Sigmoid colon (tissue), 7 donors: Measurements from ENCODE around the gene RBFOX1. TPM values are rescaled to one million over a fixed set of nuclear protein-coding genes. Genes with fewer than 3 reads are reported as not detected.
A peak's percentile ranks its signal among the peaks of the same experiment; 100 is the strongest.

Experiments
- DNase-seq: peaks from one replicate; pipeline ENCODE4 v3.0.0-alpha.2; 2019
- H3K27ac ChIP-seq, 4 donors: fragments of 200-600 bp; sonication (generic); one replicate each; pipeline ENCODE4 v1.5.1; 2016 to 2019; ENCODE audit warnings: mild to moderate bottlenecking in 1 of 4
- H3K27me3 ChIP-seq, 3 donors: fragments of 200-600 bp; sonication (generic); one replicate each; pipeline ENCODE4 v1.5.1; 2019; ENCODE audit warnings: mild to moderate bottlenecking in 1 of 3
- H3K36me3 ChIP-seq, 4 donors: fragments of 200-600 bp; sonication (generic); one replicate each; pipeline ENCODE4 v1.5.1; 2016 to 2019
- H3K4me1 ChIP-seq, 4 donors: fragments of 200-600 bp; sonication (generic); one replicate each; pipeline ENCODE4 v1.5.1; 2017 to 2019
- H3K4me3 ChIP-seq, 4 donors: fragments of 200-600 bp; sonication (generic); one replicate each; pipeline ENCODE4 v1.5.1; 2017 to 2019; ENCODE audit warnings: mild to moderate bottlenecking in 2 of 4, moderate library complexity in 1 of 4
- H3K9me3 ChIP-seq, 4 donors: fragments of 200-600 bp in 3 of 4; sonication (generic) in 3 of 4; one replicate each; pipeline versions ENCODE4 v1.5.1 to v1.6.1; 2013 to 2019
- EP300 ChIP-seq, 4 donors: sonication (generic); formaldehyde crosslinking; IDR thresholded peaks; one replicate each; pipeline ENCODE4 v1.6.1; 2017; ENCODE audit warnings: antibody characterized with exemption in 4 of 4
- POLR2A ChIP-seq, 2 donors: fragments of 450-650 bp; IDR thresholded peaks; one replicate each; pipeline ENCODE4 v1.6.1; 2016; ENCODE audit warnings: antibody characterized with exemption in 2 of 2, mild to moderate bottlenecking in 2 of 2, moderate library complexity in 2 of 2
- POLR2AphosphoS5 ChIP-seq, 4 donors: sonication (generic); formaldehyde crosslinking; IDR thresholded peaks; one replicate each; pipeline ENCODE4 v1.6.1; 2017; ENCODE audit warnings: antibody characterized with exemption in 4 of 4
- WGBS, 2 donors: extraction: QIAGEN DNeasy Blood & Tissue Kit; methylation state at CpG; one replicate each; pipeline ENCODE4 v1.1.7; 2013; 5-methylcytosine and 5-hydroxymethylcytosine counted together
- intact Hi-C: fragments of 100-400 bp; cut with DNase I; formaldehyde crosslinking; loops from one replicate; pipeline ENCODE4 v1.15.1; 2023
- polyA plus RNA-seq, 3 donors: library from polyadenylated mRNA; stranded (reverse); fragments of 200-250 nt; gene quantifications; one replicate each; pipeline ENCODE4 v1.2.3, GENCODE V29; 2013
- total RNA-seq, 4 donors: library from RNA; depleted of rRNA; stranded (reverse); fragments of >200 nt; gene quantifications; one replicate each; pipeline ENCODE4 v1.1.0, GENCODE V29; 2016
- TF ChIP-seq, protein P1 (sequence below), 4 experiments: fragments of 450-650 bp in 3 of 4; fragments of 200-600 bp in 1 of 4; IDR thresholded peaks; one replicate each; pipeline ENCODE4 v1.5.1; 2016 to 2019; ENCODE audit warnings: antibody characterized with exemption in 4 of 4, mild to moderate bottlenecking in 3 of 4, moderate library complexity in 2 of 4
- donor health status: healthy with polysubstance abuse.
- donor health status: Bipolar disorder and iron deficiency.
- donor health status: healthy.

RBFOX1 gene
- total and polyA plus RNA-seq, 7 donors, result under 0.01 to 4.4 (median 0.51) TPM; not detected in 3

DNA sequence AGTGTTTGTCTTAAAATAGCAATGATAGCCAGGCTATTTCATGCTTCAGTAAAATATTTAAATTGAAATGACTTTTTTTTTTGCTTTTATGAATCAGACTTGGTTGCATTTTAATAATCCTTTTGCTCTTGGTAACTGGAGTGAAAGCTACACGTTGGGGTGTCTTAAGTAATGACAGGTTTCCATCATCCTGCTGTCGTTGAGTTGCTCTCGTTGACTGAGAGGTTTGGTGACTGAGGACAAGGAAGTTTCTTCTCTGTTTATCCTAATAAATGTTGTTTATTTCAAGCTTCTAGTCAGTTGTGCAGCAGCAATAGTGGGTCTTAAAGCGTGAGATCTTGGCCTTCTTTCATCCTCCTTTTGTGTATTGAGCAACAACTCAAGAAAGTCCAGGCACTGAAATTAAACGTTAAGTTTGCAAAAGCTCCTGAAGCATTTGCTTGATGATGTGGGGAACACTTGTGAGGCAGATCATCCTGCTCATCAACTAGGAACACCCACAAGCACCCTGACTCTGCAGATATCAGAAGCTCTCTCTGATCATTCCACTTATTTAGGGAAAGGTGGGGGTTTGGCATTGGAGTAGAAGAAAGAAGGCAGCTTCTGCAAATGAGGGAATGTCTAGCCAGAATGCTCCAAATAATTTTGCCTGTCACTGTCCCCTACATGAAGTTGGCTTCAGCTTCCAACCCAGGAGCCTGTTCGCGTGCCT, 179.1 kb downstream of the RBFOX1 start:
- intact Hi-C loops, result no loop called here
- no peak for DNase-seq
- 68 to 72% methylated on average over 7 of the region's 7 CpGs for WGBS, 2 donors

GRCh38 chr16:7512503-7512902, 179.9 kb downstream of the RBFOX1 start:
- 61 to 63% methylated on average over 3 of the region's 3 CpGs for WGBS, 2 donors
- no peaks in the 10 kb centered on the region for H3K9me3 ChIP-seq
- no peak for DNase-seq
- intact Hi-C loops, result no loop called here
- H3K27me3 ChIP-seq, result peaks cover 0 to 5% (median 0%) of the 10 kb centered on the region in 3 donors
- H3K27ac ChIP-seq, result no peak overlapping the region
- H3K36me3 ChIP-seq, result no peaks in the 10 kb centered on the region
- TF ChIP-seq POLR2AphosphoS5 (IDR thresholded peaks at IDR 0.05), result no peak
- TF ChIP-seq, protein P1, sequence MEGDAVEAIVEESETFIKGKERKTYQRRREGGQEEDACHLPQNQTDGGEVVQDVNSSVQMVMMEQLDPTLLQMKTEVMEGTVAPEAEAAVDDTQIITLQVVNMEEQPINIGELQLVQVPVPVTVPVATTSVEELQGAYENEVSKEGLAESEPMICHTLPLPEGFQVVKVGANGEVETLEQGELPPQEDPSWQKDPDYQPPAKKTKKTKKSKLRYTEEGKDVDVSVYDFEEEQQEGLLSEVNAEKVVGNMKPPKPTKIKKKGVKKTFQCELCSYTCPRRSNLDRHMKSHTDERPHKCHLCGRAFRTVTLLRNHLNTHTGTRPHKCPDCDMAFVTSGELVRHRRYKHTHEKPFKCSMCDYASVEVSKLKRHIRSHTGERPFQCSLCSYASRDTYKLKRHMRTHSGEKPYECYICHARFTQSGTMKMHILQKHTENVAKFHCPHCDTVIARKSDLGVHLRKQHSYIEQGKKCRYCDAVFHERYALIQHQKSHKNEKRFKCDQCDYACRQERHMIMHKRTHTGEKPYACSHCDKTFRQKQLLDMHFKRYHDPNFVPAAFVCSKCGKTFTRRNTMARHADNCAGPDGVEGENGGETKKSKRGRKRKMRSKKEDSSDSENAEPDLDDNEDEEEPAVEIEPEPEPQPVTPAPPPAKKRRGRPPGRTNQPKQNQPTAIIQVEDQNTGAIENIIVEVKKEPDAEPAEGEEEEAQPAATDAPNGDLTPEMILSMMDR (IDR thresholded peaks at IDR 0.05), result no peak
- no peak for TF ChIP-seq POLR2A (IDR thresholded peaks at IDR 0.05)
- TF ChIP-seq EP300 (IDR thresholded peaks at IDR 0.05), result no peak
- no peak overlapping the region for H3K4me3 ChIP-seq
- no peaks in the 10 kb centered on the region for H3K4me1 ChIP-seq

More for the DNA sequence above, 179.1 kb downstream of the RBFOX1 start:
- H3K36me3 ChIP-seq, result no peaks in the 10 kb centered on the region
- no peak overlapping the region for H3K27ac ChIP-seq
- TF ChIP-seq EP300 (IDR thresholded peaks at IDR 0.05), result no peak
- TF ChIP-seq, protein P1 (IDR thresholded peaks at IDR 0.05), result no peak
- no peak for TF ChIP-seq POLR2A (IDR thresholded peaks at IDR 0.05)
- H3K9me3 ChIP-seq, result no peaks in the 10 kb centered on the region
- no peaks in the 10 kb centered on the region for H3K4me1 ChIP-seq
- H3K27me3 ChIP-seq, result peaks cover 0 to 5% (median 0%) of the 10 kb centered on the region in 3 donors
- no peak overlapping the region for H3K4me3 ChIP-seq

- Histone ChIP-seq H3K9me3 (no peaks in the 10 kb centered on the region), H3K36me3 (no peaks in the 10 kb centered on the region), H3K27ac (no peak overlapping the region), H3K27me3 (peaks cover 0 to 5% (median 0%) of the 10 kb centered on the region in 3 donors), H3K4me3 (no peak overlapping the region), H3K4me1 (no peaks in the 10 kb centered on the region)
- 76 to 77% methylated on average over 4 of the region's 4 CpGs for WGBS, 2 donors
- intact Hi-C loops, result no loop called here
- TF ChIP-seq, protein P1 (IDR thresholded peaks at IDR 0.05), result peak in 1 of 4 experiments; percentile 12
- TF ChIP-seq POLR2A (IDR thresholded peaks at IDR 0.05), result no peak
- no peak for DNase-seq
Measured at GRCh38 chr16:7513429-7513828, 180.8 kb downstream of the RBFOX1 start.

DNA sequence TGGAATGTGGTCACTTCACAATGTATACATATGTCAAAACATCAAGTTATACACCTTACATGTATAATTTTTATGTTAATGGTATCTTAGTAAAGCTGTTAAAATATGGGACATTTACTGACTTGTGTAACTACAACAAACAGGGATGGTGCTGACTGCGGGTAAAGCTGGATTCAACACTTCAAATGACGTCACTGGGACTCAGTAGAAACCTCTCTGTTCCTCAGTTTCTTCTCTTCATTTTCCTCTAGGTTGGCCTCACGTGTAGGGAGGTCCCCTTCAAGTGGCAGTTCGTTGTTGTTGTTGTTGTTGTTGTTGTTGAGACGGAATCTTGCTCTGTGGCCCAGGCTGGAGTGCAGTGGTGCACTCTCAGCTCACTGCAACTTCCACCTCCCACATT, 182.9 kb downstream of the RBFOX1 start:
- Histone ChIP-seq H3K36me3 (no peaks in the 10 kb centered on the region), H3K27ac (no peak overlapping the region), H3K27me3 (peaks cover 0 to 1% (median 0%) of the 10 kb centered on the region in 3 donors), H3K4me3 (no peak overlapping the region), H3K4me1 (no peaks in the 10 kb centered on the region), H3K9me3 (no peaks in the 10 kb centered on the region)
- TF ChIP-seq EP300 (IDR thresholded peaks at IDR 0.05) (no peak), POLR2AphosphoS5 (IDR thresholded peaks at IDR 0.05) (no peak), POLR2A (IDR thresholded peaks at IDR 0.05) (no peak)
- TF ChIP-seq, protein P1 (IDR thresholded peaks at IDR 0.05), result no peak
- DNase-seq, result no peak
- intact Hi-C loops, result no loop called here
- WGBS, 2 donors, result 66 to 76% methylated on average over 5 of the region's 5 CpGs

- Histone ChIP-seq H3K9me3 (no peaks in the 10 kb centered on the region), H3K36me3 (no peaks in the 10 kb centered on the region), H3K4me3 (no peak overlapping the region), H3K27me3 (no peaks in the 10 kb centered on the region), H3K4me1 (no peaks in the 10 kb centered on the region), H3K27ac (no peak overlapping the region)
- DNase-seq, result no peak
- 62 to 66% methylated on average over 2 of the region's 2 CpGs for whole genome bisulfite sequencing, 2 donors
- intact Hi-C loops, result no loop called here
- no peak for TF ChIP-seq POLR2AphosphoS5 (IDR thresholded peaks at IDR 0.05)
- TF ChIP-seq, protein P1 (IDR thresholded peaks at IDR 0.05), result no peak
- no peak for TF ChIP-seq EP300 (IDR thresholded peaks at IDR 0.05)
- no peak for TF ChIP-seq POLR2A (IDR thresholded peaks at IDR 0.05)
Measured at GRCh38 chr16:7517496-7517895, 184.9 kb downstream of the RBFOX1 start.
